Stomach (tissue), 9 donors: ENCODE results near the gene SFRP4. TPM values are rescaled to one million over a fixed set of nuclear protein-coding genes. Genes with fewer than 3 reads are reported as not detected.

Experiments
- DNase-seq, 2 donors: peaks; one replicate each; pipeline versions ENCODE4 v3.0.0 to v3.0.0-alpha.2; 2013 to 2019
- H3K27ac ChIP-seq, 5 donors: fragments of 200-600 bp in 4 of 5; sonication (generic) in 4 of 5; one replicate each; pipeline ENCODE4 v1.5.1; 2013 to 2019; ENCODE audit warnings: mild to moderate bottlenecking in 1 of 5, moderate library complexity in 1 of 5
- H3K27me3 ChIP-seq, 3 donors: fragments of 200-600 bp; sonication (generic); one replicate each; pipeline ENCODE4 v1.5.1; 2017 to 2019; ENCODE audit warnings: mixed run types in 1 of 3
- H3K36me3 ChIP-seq, 4 donors: fragments of 200-600 bp; sonication (generic); 1 replicate in 3 of 4; 2 replicates in 1 of 4; pipeline ENCODE4 v1.5.1; 2016 to 2019
- H3K4me1 ChIP-seq, 4 donors: fragments of 200-600 bp; sonication (generic); one replicate each; pipeline ENCODE4 v1.5.1; 2016 to 2019
- H3K4me3 ChIP-seq, 4 donors: fragments of 200-600 bp; sonication (generic) in 3 of 4; one replicate each; pipeline ENCODE4 v1.5.1; 2016 to 2019; ENCODE audit warnings: mild to moderate bottlenecking in 1 of 4
- H3K9me3 ChIP-seq, 4 donors: fragments of 200-600 bp; sonication (generic); one replicate each; pipeline ENCODE4 v1.5.1; 2016 to 2019
- EP300 ChIP-seq: sonication (generic); formaldehyde crosslinking; IDR thresholded peaks from one replicate; pipeline ENCODE4 v1.6.1; 2017; ENCODE audit warnings: antibody characterized with exemption
- POLR2A ChIP-seq, 4 donors: fragments of 450-650 bp; IDR thresholded peaks; one replicate each; pipeline ENCODE4 v1.6.1; 2016; ENCODE audit warnings: antibody characterized with exemption in 4 of 4, control low read depth in 2 of 4, mild to moderate bottlenecking in 1 of 4, moderate library complexity in 1 of 4
- POLR2AphosphoS5 ChIP-seq, 3 donors: sonication (generic); formaldehyde crosslinking; IDR thresholded peaks; one replicate each; pipeline ENCODE4 v1.6.1; 2016; ENCODE audit warnings: antibody characterized with exemption in 3 of 3
- WGBS, 5 donors: extraction: QIAGEN DNeasy Blood & Tissue Kit in 3 of 5; methylation state at CpG; one replicate each; pipeline versions ENCODE4 v1.1.5 to v1.1.7; 2013 to 2018; 5-methylcytosine and 5-hydroxymethylcytosine counted together
- intact Hi-C: fragments of 100-400 bp; cut with DNase I; formaldehyde crosslinking; loops from one replicate; pipeline ENCODE4 v1.15.1; 2023; ENCODE audit warnings: low total_unique reads
- polyA plus RNA-seq, 3 donors: library from polyadenylated mRNA; stranded (reverse); fragments of 200-250 nt; gene quantifications; one replicate each; pipeline ENCODE4 v1.2.3, GENCODE V29; 2013
- total RNA-seq, 5 donors: library from RNA; depleted of rRNA; stranded (reverse); fragments of >200 nt; gene quantifications; one replicate each; pipeline versions ENCODE4 v1.1.0 to v1.2.3, GENCODE V29; 2014 to 2016
- TF ChIP-seq, protein P1 (sequence below), 7 experiments: fragments of 450-650 bp in 4 of 7; fragments of 200-600 bp in 3 of 7; sonication (generic) in 3 of 7; IDR thresholded peaks; one replicate each; pipeline ENCODE4 v1.5.1; 2016 to 2019; ENCODE audit warnings: antibody characterized with exemption in 7 of 7, control low read depth in 2 of 7, mild to moderate bottlenecking in 1 of 7
- donor health status: healthy with polysubstance abuse.
- donor health status: Bipolar disorder and iron deficiency.
- donor health status: healthy.

SFRP4 gene
- total and polyA plus RNA-seq, 8 donors: 0.29 to 7.9 (median 0.45) TPM; not detected in 3

DNA sequence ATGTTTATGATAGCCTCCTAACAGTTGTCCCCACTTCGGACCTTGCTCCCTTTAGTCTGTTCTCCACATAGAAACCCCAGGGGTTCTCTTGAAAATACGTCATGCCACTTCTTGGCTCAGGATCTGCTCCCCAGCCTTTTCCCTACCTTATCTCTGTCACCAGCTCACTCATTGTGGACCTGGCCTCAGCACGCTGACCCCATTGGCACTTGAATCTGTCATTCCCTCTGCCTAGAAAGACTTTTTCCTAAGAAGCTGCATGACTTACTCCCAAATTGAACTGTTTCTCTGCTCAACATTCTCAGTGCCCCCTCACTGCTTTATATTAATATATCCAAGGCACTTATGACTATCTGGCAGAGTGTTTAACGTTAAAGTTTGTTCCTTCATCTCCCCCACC lies 12.3 kb upstream of the SFRP4 start:
- Histone ChIP-seq H3K4me1 (no peaks in the 10 kb centered on the region), H3K36me3 (no peaks in the 10 kb centered on the region), H3K9me3 (peaks cover 6 to 16% (median 12%) of the 10 kb centered on the region in 4 donors), H3K4me3 (no peak overlapping the region), H3K27me3 (no peaks in the 10 kb centered on the region), H3K27ac (no peak overlapping the region)
- no peak for TF ChIP-seq POLR2AphosphoS5 (IDR thresholded peaks at IDR 0.05)
- no peak for TF ChIP-seq EP300
- no peak for TF ChIP-seq POLR2A (IDR thresholded peaks at IDR 0.05)
- TF ChIP-seq, protein P1, sequence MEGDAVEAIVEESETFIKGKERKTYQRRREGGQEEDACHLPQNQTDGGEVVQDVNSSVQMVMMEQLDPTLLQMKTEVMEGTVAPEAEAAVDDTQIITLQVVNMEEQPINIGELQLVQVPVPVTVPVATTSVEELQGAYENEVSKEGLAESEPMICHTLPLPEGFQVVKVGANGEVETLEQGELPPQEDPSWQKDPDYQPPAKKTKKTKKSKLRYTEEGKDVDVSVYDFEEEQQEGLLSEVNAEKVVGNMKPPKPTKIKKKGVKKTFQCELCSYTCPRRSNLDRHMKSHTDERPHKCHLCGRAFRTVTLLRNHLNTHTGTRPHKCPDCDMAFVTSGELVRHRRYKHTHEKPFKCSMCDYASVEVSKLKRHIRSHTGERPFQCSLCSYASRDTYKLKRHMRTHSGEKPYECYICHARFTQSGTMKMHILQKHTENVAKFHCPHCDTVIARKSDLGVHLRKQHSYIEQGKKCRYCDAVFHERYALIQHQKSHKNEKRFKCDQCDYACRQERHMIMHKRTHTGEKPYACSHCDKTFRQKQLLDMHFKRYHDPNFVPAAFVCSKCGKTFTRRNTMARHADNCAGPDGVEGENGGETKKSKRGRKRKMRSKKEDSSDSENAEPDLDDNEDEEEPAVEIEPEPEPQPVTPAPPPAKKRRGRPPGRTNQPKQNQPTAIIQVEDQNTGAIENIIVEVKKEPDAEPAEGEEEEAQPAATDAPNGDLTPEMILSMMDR (IDR thresholded peaks at IDR 0.05): no peak
- intact Hi-C loops: no loop called here
- DNase-seq: no peak
- 70 to 77% (median 75%) methylated on average over 4 of the region's 4 CpGs for WGBS, 5 donors

- DNase-seq: no peak
- H3K4me3 ChIP-seq: no peak overlapping the region
- intact Hi-C loops: no loop called here
- no peak overlapping the region for H3K27ac ChIP-seq
- no peaks in the 10 kb centered on the region for H3K4me1 ChIP-seq
- H3K36me3 ChIP-seq: no peaks in the 10 kb centered on the region
- TF ChIP-seq, protein P1 (IDR thresholded peaks at IDR 0.05): no peak
- TF ChIP-seq POLR2A (IDR thresholded peaks at IDR 0.05): no peak
- TF ChIP-seq POLR2AphosphoS5 (IDR thresholded peaks at IDR 0.05): no peak
- H3K9me3 ChIP-seq: peaks cover 6 to 16% (median 12%) of the 10 kb centered on the region in 4 donors
- WGBS, 5 donors: 72 to 89% (median 80%) methylated on average over 2 of the region's 2 CpGs
- no peaks in the 10 kb centered on the region for H3K27me3 ChIP-seq
These were observed 11.3 kb upstream of the SFRP4 start for GRCh38 chr7:37927773-37928444.

DNA sequence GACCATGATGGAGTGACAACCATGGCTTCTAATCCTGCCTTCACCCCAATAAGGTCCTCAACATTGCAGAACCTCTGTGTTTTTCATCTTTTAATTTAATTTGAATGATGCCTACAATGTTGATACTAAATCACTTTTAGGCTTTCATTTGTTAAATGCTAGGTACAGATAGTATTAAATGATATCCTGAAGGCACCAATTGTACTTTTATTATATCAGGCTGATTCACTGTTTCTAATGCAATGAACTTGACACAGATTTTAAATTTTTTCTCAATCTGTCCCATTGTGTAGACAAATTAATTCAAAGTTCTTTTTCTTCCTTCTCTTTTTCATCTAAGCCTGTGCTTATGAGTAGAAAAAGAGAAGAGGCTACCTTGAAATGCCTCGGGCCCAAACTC lies 9.0 kb upstream of the SFRP4 start:
- intact Hi-C loops: no loop called here
- H3K4me1 ChIP-seq: peaks cover 0 to 14% (median 9%) of the 10 kb centered on the region in 4 donors
- H3K4me3 ChIP-seq: no peak overlapping the region
- peaks cover 0 to 13% (median 7%) of the 10 kb centered on the region in 3 donors for H3K27me3 ChIP-seq
- H3K27ac ChIP-seq: no peak overlapping the region
- WGBS, 5 donors: 81 to 94% (median 91%) methylated on average over 1 of the region's 1 CpG
- H3K9me3 ChIP-seq: peaks cover 6 to 16% (median 12%) of the 10 kb centered on the region in 4 donors
- DNase-seq: no peak
- no peaks in the 10 kb centered on the region for H3K36me3 ChIP-seq
- TF ChIP-seq POLR2A (IDR thresholded peaks at IDR 0.05) (no peak), POLR2AphosphoS5 (IDR thresholded peaks at IDR 0.05) (no peak), EP300 (no peak)
- TF ChIP-seq, protein P1 (IDR thresholded peaks at IDR 0.05): no peak

DNA sequence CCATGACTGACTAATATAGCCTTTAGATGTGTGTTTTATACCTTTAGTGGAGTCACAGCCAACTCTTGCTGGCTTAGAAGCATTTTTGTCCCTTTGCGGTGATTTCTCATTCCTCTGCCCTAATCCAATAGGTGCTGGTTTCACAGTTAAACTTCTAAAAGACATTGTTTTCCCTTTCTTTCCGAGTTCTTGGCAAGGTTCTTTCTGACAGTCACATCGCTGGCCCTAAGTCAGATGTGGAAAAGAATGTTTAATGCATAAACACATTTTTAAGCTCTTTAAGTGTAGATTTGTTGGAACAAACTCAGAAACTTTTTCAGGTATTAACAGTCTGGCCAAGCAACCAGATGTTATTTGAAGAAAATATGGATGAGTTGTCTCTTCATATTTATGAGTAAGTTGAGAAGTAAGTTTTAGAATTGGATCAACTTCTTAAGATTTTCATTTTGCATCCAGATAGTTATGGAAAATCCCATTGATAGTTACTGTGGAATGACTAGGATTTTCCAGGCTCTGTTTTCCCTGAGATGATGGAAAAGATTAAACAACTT lies 7.9 kb upstream of the SFRP4 start:
- Histone ChIP-seq H3K27ac (no peak overlapping the region), H3K4me1 (peaks cover 0 to 21% (median 15%) of the 10 kb centered on the region in 4 donors), H3K4me3 (no peak overlapping the region), H3K27me3 (peaks cover 0 to 24% (median 8%) of the 10 kb centered on the region in 3 donors), H3K9me3 (peaks cover 6 to 16% (median 12%) of the 10 kb centered on the region in 4 donors), H3K36me3 (no peaks in the 10 kb centered on the region)
- DNase-seq: no peak
- intact Hi-C loops: no loop called here
- WGBS, 5 donors: 61 to 78% (median 76%) methylated on average over 3 of the region's 3 CpGs
- TF ChIP-seq POLR2A (IDR thresholded peaks at IDR 0.05): no peak
- TF ChIP-seq EP300: no peak

DNA sequence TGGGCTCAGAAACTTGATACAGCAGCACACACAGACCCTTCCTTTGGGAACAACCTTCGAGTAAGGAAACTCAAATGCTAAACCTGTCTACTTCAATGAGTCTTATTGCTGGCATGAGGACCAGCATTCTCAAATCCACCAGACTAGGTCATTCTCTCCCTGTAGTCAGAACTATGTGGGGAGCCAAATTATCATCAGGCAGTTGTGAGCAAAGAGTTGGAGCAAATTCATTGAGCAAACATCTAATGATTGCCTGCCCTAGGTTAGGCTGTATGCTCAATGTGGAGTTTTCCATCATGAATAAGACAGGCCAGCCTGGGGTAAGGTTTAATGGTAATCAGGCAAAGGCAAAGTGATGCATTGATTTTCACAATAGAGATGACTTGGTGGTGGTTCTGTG lies 7.4 kb upstream of the SFRP4 start:
- Histone ChIP-seq H3K27me3 (peaks cover 0 to 30% (median 8%) of the 10 kb centered on the region in 3 donors), H3K9me3 (peaks cover 6 to 16% (median 12%) of the 10 kb centered on the region in 4 donors), H3K4me3 (no peak overlapping the region), H3K36me3 (no peaks in the 10 kb centered on the region), H3K4me1 (peaks cover 0 to 21% (median 15%) of the 10 kb centered on the region in 4 donors), H3K27ac (no peak overlapping the region)
- TF ChIP-seq, protein P1 (IDR thresholded peaks at IDR 0.05): no peak
- TF ChIP-seq POLR2A (IDR thresholded peaks at IDR 0.05) (no peak), EP300 (no peak), POLR2AphosphoS5 (IDR thresholded peaks at IDR 0.05) (no peak)
- intact Hi-C loops: no loop called here
- DNase-seq: no peak
- 41 to 75% (median 69%) methylated on average over 1 of the region's 1 CpG for WGBS, 5 donors
